Esophagus squamous epithelium (tissue), 4 donors: ENCODE results near the gene NR3C2.

Experiments
- POLR2A ChIP-seq, 4 donors: fragments of 450-650 bp; IDR thresholded peaks; one replicate each; pipeline ENCODE4 v1.6.1; 2017; ENCODE audit warnings: antibody characterized with exemption in 4 of 4, mild to moderate bottlenecking in 4 of 4, moderate library complexity in 3 of 4
- TF ChIP-seq, protein P1 (sequence below), 6 experiments: fragments of 450-650 bp in 4 of 6; fragments of 200-600 bp in 2 of 6; sonication (generic) in 2 of 6; IDR thresholded peaks; one replicate each; pipeline ENCODE4 v1.5.1; 2016 to 2019; ENCODE audit warnings: antibody characterized with exemption in 6 of 6, mild to moderate bottlenecking in 4 of 6, moderate library complexity in 4 of 6

DNA sequence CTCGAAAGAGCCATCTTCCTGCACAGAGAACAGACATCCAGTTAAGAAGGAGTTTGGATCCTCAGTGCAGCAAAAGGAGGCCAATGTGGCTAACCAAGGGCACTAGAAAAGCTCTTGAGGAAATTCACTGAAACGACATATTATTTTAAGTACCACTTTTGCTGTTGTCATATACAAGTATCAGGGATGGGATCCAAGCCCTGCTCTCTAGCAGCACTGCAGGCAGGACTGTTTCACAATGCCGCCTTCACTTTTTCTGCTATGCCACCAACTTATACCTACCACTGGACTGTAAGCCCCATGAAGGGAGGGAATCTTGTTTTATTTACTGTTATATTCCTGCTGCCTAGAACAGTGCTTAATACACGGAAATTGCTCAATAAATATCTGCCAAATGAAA, 299.0 kb downstream of the NR3C2 start:
- TF ChIP-seq, protein P1, sequence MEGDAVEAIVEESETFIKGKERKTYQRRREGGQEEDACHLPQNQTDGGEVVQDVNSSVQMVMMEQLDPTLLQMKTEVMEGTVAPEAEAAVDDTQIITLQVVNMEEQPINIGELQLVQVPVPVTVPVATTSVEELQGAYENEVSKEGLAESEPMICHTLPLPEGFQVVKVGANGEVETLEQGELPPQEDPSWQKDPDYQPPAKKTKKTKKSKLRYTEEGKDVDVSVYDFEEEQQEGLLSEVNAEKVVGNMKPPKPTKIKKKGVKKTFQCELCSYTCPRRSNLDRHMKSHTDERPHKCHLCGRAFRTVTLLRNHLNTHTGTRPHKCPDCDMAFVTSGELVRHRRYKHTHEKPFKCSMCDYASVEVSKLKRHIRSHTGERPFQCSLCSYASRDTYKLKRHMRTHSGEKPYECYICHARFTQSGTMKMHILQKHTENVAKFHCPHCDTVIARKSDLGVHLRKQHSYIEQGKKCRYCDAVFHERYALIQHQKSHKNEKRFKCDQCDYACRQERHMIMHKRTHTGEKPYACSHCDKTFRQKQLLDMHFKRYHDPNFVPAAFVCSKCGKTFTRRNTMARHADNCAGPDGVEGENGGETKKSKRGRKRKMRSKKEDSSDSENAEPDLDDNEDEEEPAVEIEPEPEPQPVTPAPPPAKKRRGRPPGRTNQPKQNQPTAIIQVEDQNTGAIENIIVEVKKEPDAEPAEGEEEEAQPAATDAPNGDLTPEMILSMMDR (IDR thresholded peaks at IDR 0.05) = no peak
- no peak for TF ChIP-seq POLR2A (IDR thresholded peaks at IDR 0.05)
